Inferior parietal cortex (tissue), 1 donor: ENCODE measurements around the gene CYREN.
"Not testable (repeated sequence)": the region's sequence is repeated elsewhere in the genome, so short reads cannot be mapped to it uniquely, and the experiment has no call there.

Experiments
- DNase-seq: peaks from one replicate; pipeline ENCODE4 v3.0.0-alpha.2; 2016; ENCODE audit errors: extremely low spot score

Gene CYREN

DNA sequence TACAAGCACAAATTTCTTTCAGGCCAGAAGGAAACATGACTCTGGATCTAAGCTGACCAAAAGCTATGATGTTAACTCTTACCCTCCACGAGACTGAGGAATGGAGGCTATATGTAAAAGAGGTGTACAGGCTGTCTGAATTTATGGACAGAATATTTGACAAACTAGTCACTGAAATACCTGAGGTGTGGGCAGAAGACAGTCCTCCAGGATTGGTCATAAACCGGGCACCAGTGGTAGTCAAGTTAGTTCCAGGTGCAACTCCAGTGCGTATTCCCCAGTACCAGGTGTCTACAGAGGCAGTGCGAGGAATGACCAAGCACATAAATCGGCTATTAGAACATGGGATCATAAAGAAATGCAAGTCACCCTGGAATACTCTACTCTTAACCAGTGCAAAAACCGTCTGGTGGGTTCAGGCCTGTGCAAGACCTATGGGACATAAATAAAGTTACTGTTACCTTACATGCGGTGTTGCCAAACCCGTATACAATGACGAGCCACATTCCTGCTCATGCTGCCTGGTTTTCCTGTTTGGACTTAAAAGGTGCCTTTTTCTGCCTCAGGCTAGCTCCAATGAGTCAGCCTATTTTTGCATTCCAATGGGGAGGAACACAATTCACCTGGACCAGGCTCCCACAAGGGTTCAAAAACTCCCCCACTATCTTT, 6.7 kb upstream of the CYREN start:
- DNase-seq = no peak

DNA sequence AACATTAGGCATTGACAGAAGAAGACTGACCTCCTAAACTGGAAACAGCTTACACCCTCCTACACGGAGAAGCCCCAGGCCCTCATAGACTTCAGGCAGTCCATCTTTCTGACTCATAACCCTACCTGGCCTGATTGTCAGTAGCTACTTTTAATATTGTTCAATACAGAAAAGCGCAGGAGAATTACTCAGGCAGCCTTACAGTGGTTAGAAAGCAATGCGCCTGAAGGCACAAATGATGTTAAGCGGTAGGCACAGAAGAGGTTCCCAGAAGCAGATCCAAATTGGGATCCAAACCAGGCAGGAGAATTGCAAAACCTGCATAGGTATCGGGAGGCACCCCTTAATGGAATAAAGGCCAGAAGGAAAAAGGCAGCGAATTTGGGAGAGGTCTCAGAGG, 5.4 kb upstream of the CYREN start:
- DNase-seq = no peak

DNA sequence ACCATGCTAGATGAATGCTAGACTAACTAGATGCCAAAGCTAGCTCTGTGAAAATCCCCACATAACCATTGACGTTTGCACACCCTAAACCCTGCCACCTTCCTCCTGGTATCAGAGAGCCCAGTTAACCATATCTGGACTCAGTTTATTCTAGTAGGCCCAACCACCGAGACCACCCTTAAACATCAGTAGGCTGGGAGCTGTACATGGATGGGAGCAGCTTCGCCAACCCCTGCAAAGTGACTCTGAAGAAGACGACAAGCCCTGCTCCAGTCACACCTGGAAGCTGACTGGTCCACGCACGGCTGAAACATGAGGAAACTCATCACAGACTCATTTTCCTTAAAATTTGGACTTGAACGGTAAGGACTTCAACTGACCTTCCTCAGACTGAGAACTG, 4.4 kb upstream of the CYREN start:
- no peak for DNase-seq

DNA sequence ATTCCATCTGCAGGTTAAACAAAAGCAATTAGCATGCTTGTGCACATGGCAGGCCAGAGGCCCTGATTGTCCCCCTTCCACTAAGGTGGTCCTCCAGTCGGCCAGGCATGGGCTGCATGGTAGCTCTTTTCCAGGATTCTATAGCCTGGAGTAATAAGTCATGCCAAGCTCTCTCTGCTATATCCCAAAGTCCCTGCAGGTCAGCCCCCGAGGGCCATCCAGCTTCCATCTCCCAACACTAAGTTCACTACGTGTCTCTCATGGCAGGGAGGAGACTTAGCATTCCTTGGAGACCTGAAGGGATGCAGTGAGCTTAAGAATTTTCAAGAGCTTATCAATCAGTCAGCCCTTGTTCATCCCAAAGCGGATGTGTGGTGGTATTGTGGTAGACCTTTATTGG, 3.4 kb upstream of the CYREN start:
- DNase-seq = not testable (repeated sequence)

DNA sequence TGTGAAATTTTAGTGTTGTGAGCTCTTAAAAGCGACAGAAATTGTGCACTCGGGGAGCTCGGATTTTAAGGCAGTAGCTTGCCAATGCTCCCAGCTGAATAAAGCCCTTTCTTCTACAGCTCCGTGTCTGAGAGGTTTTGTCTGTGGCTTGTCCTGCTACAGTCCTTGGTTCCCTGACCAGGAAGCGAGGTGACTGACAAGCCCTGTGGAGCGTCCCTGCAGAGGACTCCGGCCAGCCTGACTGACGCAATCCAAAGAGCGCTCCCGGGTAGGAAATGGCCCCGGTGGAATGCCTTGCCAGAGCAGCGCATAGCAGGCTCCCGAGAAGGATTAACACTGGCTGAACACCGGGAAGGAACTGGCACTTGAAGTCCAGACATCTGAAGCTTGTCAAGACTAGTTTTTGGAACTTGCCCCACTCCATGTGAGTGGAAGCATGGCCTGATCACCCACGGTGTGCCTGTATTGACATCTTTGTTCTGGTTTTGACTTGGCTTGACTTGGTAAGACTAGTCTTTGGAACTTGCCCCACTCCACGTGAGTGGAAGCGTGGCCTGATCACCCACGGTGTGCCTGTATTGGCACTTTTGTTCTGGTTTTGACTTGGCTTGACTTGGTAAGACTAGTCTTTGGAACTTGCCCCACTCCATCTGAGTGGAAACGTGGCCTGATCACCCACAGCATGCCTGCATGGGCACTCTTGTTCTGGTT, 1.2 kb upstream of the CYREN start:
- DNase-seq = peak; percentile 27

DNA sequence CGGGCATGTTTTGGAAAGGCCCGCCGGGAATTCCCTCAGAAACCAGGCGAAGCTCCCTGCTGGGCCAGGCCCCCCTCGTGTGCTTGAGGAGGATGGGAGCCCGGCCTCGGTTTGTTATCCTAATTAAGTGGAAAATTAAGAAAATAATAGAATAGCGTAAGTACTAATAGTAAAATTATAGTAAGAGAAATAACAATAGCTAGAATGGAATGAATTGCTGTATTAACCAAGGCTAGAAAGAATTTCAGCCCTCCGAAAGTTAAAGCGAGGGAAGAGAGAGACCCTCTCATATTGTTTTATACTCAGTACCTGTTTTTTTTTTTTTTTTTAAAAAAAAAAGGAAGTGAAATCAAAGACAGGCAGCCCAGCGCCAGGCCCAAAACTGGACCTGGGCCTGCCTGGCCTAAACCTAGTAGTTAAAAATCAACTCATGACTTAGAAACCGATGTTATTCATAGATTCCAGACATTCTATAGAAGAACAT, 533 bp upstream of the CYREN start:
- DNase-seq = not testable (repeated sequence)

DNA sequence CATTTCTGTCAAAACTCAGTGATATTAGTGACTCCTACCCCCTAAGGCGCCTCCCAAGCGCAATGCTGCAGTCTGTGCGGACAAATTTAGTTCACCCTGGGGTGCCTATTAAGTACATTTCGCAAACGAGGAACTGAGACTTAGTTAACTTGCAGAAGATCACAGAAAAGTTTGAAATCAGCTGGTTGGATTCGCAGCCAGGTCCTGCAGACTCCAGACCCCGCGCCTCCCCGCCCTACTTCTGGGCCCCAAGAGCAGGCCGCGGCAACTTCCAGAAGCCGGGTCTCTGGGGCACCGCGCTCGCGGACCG, 588 bp downstream of the CYREN start:
- peak; percentile 18 for DNase-seq

DNA sequence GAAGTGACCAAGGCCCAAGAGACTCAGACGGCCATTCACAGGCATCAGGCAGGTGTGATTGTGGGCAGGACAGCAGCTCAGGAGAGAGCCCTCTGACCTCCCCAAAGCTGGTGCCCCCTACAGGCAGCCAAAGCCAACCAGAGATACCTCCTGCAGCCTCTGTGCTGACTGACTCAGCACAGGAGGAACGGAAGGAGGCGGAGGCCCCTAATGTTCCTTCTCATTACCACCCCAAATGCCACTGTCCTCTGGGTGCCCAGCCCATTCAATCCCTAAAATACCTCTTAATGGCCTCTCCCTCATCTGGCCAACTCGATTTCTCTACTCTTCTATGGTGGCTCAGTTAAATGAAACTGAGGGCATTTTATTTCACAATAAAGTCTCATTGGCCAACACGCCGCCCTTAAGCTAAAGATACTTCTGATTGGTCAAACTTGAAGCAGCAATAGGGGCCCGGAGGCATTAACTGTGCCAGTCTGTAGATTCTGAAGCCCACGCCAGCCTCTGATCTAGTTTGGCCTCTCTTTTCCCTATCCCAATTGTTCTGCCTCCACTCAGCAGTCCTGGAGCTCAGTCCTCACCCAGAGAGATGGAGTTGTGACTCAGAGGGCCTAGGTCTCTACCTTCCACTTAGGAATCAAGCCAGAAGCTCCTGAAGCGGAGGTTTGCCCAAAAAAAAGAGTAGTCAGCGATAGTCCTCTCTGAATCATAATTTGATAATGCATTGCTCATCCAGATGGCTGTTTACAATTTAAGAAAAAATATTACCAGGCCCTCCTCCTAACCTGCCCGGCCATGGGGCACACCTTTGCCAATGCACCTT, 1.2 kb downstream of the CYREN start:
- DNase-seq = no peak

DNA sequence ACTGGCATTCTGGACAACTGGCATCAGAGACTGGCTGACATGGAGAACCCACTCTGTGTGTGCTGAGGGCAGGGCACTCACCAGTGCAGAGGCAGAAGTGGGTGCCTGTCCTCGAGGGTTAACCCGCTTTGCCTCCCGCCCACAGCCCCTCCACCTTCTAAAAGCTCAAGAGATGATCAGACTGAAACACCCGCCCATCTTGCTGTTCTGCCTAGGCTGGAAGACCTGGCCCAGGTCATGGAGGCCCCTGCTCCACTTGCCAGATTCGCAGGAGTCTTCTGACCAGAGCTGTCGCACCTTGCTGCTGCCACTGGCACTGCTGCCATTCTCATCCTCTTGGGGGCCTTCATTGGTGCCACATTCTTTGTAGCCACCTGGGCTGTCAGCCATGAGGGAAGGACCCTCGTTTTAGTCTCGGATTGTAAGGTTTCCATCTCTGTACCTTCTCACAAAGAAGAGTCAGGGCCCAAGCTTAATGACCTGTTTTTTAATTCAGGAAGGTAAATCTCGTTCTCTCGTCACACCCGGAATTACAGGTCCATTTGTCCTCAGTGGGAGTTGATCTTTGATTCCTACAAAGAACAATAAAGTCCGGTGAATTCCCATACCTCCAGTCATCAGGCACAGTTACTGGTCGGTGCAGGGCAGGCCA, 1.9 kb downstream of the CYREN start:
- DNase-seq = no peak

DNA sequence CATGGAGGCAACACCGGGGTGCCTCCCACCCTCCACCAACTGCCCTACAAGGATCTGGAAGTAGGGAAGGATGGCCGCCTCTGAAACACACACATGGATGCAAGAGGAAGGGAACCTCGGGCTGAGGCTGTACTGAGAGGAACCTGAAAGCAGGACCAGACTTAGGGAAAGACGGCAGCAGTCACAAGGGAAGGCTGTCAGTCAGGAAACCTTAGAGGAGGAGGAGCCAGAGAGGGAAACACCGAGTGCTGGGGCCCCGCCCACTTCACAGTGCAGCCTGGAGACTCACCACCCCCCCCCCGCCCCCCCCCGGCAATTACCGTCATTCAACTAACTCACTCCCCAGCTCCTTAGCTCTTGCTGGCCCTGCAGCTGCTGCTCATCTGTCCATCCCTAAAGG, 2.5 kb downstream of the CYREN start:
- DNase-seq = no peak

DNA sequence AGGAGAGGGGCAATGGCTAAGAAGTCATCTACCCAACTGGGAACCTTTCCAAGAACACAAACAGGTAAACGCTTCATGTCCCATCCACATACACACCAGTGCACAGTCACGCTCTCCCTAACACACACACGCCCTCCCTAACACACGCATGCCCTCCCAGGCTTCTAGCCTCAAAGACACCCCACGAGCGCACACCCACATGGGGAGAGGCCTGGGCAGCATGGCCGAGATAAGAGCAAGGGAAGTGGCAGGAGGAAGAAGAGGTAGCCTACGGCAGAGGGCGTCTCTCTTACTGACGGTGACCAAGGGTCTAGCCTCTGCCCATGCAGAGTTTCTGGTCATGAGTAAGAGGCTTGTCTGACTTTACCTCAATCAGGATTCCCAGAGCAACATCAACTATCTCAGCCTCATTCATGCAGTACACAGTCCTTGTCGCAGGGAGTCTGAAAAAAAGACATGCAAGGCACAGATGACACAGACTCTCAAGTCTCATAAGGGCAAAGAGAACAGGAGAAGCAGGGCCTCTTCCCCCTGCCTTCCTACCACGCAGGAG, 3.1 kb downstream of the CYREN start:
- DNase-seq = no peak

DNA sequence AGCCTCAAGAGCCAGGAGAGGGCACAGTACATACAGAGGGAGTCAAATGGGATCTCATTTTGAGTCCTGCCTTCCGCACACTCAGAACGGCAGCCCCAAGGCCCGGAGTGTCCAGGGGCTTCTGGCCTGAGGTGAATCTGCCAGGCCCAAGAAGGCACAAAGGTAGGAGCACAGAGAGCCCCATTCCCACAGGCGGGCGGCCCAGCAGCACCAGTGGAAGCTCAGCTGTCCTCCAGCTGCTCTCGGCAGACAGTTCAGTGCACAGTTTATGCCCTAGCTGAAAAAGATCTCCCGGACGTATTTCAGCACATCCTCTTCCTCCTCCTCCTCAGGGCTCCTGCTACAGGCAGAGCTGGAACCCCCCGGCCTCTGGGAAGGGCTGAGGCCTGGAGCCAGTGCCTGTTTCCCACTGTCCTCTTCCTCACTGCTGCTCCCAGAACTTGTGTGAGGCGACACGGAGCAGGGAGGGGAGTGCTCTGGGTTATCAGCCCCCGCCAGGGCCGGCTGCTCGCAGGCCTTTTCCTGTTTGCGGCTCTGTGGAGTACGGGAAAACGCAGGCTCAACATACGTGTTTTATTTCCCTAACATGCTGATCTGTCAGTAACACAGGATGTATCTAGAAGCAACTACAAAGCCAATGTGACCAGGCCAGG, 4.0 kb downstream of the CYREN start:
- DNase-seq = no peak

DNA sequence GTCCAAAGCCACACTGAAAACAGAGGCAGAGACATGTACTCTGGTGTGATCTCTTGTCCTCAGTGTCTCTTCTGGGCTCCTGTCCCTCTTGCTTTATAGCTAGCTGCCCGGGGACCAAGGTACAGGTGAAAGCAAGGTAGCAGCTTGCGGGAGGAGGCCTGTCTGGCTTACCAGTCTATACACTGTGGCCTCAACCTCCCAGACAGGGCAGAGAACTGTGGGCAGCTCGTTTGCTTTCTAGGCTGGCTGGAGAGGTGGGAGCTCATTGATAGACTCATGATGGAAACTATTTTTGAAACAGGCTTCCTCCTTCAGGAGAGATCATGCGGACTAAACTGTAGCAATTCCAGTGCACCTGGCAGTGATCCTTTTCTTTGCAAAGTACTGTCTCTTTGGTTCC, 4.6 kb downstream of the CYREN start:
- no peak for DNase-seq

DNA sequence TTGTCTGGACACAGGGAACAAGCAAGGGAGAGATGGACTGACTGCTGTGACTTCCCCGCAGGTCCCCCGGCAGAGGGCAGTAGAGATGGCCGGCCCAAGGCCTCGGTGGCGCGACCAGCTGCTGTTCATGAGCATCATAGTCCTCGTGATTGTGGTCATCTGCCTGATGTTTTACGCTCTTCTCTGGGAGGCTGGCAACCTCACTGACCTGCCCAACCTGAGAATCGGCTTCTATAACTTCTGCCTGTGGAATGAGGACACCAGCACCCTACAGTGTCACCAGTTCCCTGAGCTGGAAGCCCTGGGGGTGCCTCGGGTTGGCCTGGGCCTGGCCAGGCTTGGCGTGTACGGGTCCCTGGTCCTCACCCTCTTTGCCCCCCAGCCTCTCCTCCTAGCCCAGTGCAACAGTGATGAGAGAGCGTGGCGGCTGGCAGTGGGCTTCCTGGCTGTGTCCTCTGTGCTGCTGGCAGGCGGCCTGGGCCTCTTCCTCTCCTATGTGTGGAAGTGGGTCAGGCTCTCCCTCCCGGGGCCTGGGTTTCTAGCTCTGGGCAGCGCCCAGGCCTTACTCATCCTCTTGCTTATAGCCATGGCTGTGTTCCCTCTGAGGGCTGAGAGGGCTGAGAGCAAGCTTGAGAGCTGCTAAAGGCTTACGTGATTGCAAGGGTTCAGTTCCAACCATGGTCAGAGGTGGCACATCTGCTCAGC, 6.0 kb downstream of the CYREN start:
- DNase-seq = no peak

DNA sequence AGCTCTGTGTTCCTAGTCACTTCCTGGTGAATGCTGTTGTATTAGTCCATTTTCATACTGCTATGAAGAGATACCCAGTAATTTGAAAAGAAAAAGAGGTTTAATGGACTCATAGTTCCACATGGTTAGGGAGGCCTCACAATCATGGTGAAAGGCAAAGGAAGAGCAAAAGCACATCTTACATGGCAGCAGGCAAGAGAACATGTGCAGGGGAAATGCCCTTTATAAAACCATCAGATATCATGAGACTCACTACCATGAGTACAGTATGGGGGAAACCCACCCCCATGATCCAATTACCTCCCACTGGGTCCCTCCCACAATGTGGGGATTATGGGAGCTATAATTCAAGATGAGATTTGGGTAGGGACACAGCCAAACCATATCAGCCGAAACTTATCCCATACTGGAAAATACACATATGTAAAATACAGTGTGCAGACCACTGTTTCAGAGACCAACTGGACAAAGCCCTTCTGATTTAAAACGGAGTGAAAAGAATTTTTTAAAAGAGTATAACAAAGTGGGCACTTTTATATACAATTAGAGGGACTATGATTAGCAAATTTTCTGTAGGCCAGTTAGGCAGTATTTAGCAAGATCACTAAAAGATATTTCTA, 8.0 kb downstream of the CYREN start:
- no peak for DNase-seq

DNA sequence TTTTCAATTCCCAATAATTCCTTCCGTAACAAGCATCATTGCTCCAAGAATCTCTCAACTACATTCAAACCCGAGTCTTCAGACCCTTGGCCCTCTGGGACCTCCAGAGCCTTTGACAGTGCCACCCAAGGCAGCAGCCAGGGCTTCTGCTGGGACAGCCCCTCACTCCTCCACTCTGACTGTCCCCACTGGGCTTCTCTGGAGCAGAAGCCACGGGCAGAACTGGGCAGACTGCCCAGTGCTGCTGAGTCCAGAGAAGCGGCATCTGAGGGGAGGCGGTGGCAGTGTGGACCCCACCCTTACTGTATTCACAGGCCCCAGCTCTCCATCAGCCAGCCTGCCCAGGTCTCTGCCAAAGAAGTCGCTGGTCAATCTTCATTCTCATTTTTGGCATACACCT, 8.8 kb downstream of the CYREN start:
- no peak for DNase-seq

DNA sequence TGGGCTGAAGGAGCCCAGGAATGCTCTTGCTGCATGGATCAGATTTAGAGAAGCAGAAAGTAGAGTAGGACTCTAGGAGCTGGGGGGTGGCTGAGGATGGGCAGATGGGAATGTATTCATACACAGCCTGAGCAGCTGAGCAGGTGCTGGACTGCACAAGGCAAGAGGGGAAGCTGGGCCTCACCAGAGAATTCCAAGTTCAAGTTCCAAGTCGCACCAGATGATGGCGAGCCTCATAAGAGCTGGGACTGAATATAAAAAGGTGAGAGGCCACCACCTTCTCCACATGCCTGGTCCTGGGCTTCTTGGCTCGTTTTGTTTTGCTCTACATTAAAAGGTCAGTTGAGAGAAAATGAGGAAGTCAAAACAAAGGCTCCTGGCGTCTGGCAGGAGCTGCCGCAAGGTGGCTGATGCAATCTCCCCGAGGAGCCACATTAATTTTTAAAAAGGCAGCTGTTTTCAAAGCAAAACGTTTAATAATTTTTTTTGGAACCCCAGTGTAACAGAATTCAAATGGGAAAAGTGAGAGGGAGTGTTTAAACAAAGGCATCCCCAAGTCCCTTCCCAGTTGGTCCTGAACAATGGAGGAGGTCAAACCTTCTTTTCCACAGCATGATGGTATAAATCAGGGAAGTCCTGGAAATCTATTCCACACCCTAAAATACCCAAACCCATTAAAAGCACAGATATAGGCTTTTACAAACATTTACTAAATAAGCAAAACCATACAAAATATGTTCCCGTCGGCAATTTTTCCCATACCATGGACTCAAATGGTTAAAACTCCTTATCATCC, 9.5 kb downstream of the CYREN start:
- no peak for DNase-seq

DNA sequence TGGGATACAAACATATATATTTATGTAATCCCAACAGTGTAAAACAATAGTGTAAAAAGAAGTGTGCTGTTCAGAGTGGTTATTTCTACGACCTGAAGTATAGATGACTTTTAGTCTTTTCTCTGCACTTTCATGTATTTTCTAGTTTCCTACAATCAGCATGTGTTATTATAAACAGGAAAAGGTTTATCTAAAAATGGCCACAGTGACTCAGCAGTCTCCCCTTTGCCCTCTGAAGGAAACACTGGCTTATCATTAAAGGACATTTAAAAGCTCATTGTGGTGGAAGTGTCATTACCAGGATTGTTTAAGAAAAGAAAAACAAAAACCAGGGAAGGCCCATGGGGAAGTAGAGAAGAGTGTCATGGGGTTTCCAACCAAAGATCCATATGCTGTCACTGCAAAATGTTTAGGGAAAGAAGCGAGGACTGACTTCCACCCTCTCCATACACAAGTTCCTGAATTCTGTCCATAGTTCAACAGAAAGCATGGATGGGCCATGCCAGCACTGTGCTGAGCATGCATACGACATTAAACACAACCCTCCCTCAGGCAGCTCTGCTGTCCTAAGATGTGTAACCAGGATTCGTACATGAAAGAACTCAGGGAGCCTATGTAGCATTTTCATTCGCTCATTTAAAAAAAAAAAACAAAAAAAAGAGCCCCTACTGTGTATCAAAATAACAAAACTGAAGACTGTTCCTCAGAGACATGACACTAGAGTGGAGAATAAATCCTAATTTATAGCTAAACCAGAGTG, 10.2 kb downstream of the CYREN start:
- peak; percentile 47 for DNase-seq
